Measurements from ENCODE around the gene KLKB1.

DNA sequence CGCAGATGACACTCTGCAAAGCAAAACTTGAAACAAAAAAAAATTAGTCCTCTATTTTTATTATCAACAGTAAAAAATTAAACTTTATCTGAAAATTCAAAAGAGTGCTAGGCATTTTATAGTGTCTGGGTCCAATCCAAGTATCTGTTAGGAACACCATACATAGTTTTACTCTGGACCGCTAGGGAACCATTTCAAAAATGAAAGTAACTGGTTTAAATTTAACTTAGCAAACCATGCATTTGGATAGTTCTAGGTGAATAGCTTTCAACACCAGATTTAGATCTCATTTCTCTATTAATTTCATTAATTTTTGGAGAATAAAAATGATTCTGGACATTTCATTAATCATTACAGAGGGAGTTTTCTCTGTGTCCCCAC, 1.2 kb downstream of the KLKB1 start:
- TF ChIP-seq, protein P1, sequence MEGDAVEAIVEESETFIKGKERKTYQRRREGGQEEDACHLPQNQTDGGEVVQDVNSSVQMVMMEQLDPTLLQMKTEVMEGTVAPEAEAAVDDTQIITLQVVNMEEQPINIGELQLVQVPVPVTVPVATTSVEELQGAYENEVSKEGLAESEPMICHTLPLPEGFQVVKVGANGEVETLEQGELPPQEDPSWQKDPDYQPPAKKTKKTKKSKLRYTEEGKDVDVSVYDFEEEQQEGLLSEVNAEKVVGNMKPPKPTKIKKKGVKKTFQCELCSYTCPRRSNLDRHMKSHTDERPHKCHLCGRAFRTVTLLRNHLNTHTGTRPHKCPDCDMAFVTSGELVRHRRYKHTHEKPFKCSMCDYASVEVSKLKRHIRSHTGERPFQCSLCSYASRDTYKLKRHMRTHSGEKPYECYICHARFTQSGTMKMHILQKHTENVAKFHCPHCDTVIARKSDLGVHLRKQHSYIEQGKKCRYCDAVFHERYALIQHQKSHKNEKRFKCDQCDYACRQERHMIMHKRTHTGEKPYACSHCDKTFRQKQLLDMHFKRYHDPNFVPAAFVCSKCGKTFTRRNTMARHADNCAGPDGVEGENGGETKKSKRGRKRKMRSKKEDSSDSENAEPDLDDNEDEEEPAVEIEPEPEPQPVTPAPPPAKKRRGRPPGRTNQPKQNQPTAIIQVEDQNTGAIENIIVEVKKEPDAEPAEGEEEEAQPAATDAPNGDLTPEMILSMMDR (conservative IDR thresholded peaks at IDR 0.05): no peak
- no peak for TF ChIP-seq ZFX (IDR thresholded peaks at IDR 0.05)

All from C4-2B (cell line).